T-helper 2 cell treated with Interferon-gamma antibody and Interleukin-4, amounts not matched to agents 5 μg/mL and 100 μg/mL, for 36 hours (primary cell): ENCODE results near the gene ZNF169.
"Not testable (repeated sequence)": the region's sequence is repeated elsewhere in the genome, so short reads cannot be mapped to it uniquely, and the experiment has no call there.

Source experiments
- DNase-seq: peaks from one replicate; pipeline ENCODE4 v3.0.0; 2021; ENCODE audit warnings: low spot score
- H3K27ac Mint-ChIP-seq: one replicate; pipeline ENCODE4 v1.8.0; 2021; ENCODE audit warnings: mild to moderate bottlenecking, mixed read lengths
- H3K27me3 Mint-ChIP-seq: one replicate; pipeline ENCODE4 v1.8.0; 2021; ENCODE audit warnings: low read depth, mixed read lengths
- H3K36me3 Mint-ChIP-seq: one replicate; pipeline ENCODE4 v1.8.0; 2021; ENCODE audit warnings: low read depth, mixed read lengths
- H3K4me1 Mint-ChIP-seq: one replicate; pipeline ENCODE4 v1.8.0; 2021; ENCODE audit warnings: low read depth, mixed read lengths
- H3K4me3 Mint-ChIP-seq: one replicate; pipeline ENCODE4 v1.8.0; 2022; ENCODE audit warnings: mild to moderate bottlenecking, moderate library complexity, mixed read lengths
- H3K9me3 Mint-ChIP-seq: one replicate; pipeline ENCODE4 v1.8.0; 2021; ENCODE audit warnings: mixed read lengths

Gene ZNF169

GRCh38 chr9:94347451-94347850 is 88.4 kb downstream of the ZNF169 start:
- H3K9me3 Mint-ChIP-seq, H3K27me3 Mint-ChIP-seq, DNase-seq, H3K4me3 Mint-ChIP-seq, H3K27ac Mint-ChIP-seq, H3K4me1 Mint-ChIP-seq, H3K36me3 Mint-ChIP-seq: not testable (repeated sequence)

- H3K4me3 Mint-ChIP-seq, H3K4me1 Mint-ChIP-seq, H3K27ac Mint-ChIP-seq, DNase-seq, H3K9me3 Mint-ChIP-seq, H3K36me3 Mint-ChIP-seq, H3K27me3 Mint-ChIP-seq: not testable (repeated sequence)
Observed at GRCh38 chr9:94348754-94349153, 89.7 kb downstream of the ZNF169 start.
